Ishikawa (cell line): Measurements from ENCODE around the gene DEFB129.

Source experiments
- FOXM1 ChIP-seq: IDR thresholded peaks from 2 replicates; pipeline ENCODE4 v1.6.1; 2012; ENCODE audit warnings: low read depth, borderline replicate concordance
- MAX ChIP-seq: IDR thresholded peaks from 2 replicates; pipeline ENCODE4 v1.6.1; 2012
- NFIC ChIP-seq: IDR thresholded peaks from 2 replicates; pipeline ENCODE4 v1.6.1; 2012
- TCF12 ChIP-seq: IDR thresholded peaks from 2 replicates; pipeline ENCODE4 v1.6.1; 2012; ENCODE audit warnings: low read depth

DNA sequence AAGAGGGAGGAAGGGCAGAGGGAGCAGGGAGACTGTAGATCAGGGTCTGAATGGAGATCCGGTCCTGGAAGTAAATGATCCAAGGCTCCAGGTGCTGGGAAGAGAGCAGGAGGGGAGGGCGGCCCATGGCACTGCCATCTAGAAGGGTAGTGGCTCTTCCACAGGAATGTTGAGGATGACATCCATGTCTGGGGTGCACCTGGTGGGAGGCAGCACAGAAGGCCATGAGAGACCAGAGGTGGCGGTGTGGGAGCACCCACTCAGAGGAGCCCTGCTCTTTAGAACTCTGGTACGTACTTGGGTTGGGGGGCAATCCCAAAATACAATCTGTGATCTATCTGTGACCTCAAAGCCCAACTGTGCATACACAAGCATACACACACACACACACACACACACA is 44.0 kb downstream of the DEFB129 start:
- no peak for TF ChIP-seq NFIC
- no peak for TF ChIP-seq MAX
- TF ChIP-seq TCF12, result no peak
- TF ChIP-seq FOXM1, result no peak
